Stomach (tissue), 4 donors: Measurements from ENCODE around the gene TRPM3.

Experiments used
- POLR2A ChIP-seq, 4 donors: fragments of 450-650 bp; IDR thresholded peaks; one replicate each; pipeline ENCODE4 v1.6.1; 2016; ENCODE audit warnings: antibody characterized with exemption in 4 of 4, control low read depth in 2 of 4, mild to moderate bottlenecking in 1 of 4, moderate library complexity in 1 of 4
- POLR2AphosphoS5 ChIP-seq, 3 donors: sonication (generic); formaldehyde crosslinking; IDR thresholded peaks; one replicate each; pipeline ENCODE4 v1.6.1; 2016; ENCODE audit warnings: antibody characterized with exemption in 3 of 3

DNA sequence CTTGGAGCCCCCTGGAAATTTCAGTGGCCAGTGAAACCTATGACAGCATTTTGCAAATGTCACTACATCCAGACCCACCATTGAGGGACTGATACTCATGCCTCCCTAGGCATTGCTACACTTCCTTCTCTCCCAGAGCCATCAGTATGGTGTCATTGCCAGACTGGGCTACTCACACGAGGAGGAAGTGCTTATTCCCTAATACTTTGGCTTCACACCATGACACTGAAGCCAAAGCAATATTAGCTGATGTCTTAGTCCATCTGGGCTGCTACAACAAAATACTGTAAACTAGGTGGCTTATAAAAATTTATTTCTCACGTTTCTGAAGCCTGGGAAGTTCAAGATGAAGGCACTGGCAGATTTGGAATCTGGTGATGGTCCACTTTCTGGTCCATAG, 22.6 kb downstream of the TRPM3 start:
- TF ChIP-seq POLR2AphosphoS5 (IDR thresholded peaks at IDR 0.05), result no peak
- TF ChIP-seq POLR2A (IDR thresholded peaks at IDR 0.05), result no peak
